Subcutaneous abdominal adipose tissue (tissue), 5 donors: ENCODE results near the gene NUMB.

Source experiments
- H3K27ac ChIP-seq: one replicate; pipeline ENCODE4 v1.7.0; 2013; ENCODE audit warnings: low read depth, mild to moderate bottlenecking, inconsistent platforms, low read length, moderate library complexity
- H3K27me3 ChIP-seq, 5 donors: one replicate each; pipeline ENCODE4 v1.7.0; 2013; ENCODE audit warnings: low read length in 5 of 5, inconsistent platforms in 1 of 5; ENCODE audit not compliant: control insufficient read depth in 5 of 5, insufficient read depth in 4 of 5
- H3K36me3 ChIP-seq, 5 donors: one replicate each; pipeline ENCODE4 v1.7.0; 2013; ENCODE audit warnings: low read length in 5 of 5; ENCODE audit not compliant: control insufficient read depth in 5 of 5, insufficient read depth in 5 of 5
- H3K4me1 ChIP-seq, 5 donors: one replicate each; pipeline ENCODE4 v1.7.0; 2013; ENCODE audit warnings: low read length in 5 of 5, mild to moderate bottlenecking in 3 of 5, moderate library complexity in 1 of 5; ENCODE audit not compliant: control insufficient read depth in 5 of 5, insufficient read depth in 5 of 5
- H3K4me3 ChIP-seq, 5 donors: one replicate each; pipeline ENCODE4 v1.7.0; 2013; ENCODE audit warnings: low read length in 5 of 5, low read depth in 1 of 5
- H3K9ac ChIP-seq, 5 donors: one replicate each; pipeline ENCODE4 v1.7.0; 2013; ENCODE audit warnings: low read length in 5 of 5, mild to moderate bottlenecking in 4 of 5, moderate library complexity in 3 of 5
- H3K9me3 ChIP-seq, 5 donors: one replicate each; pipeline ENCODE4 v1.7.0; 2013; ENCODE audit warnings: low read length in 5 of 5; ENCODE audit not compliant: control insufficient read depth in 5 of 5
- donor health status: healthy.
- donor health status: healthy.
- donor health status: healthy.
- donor health status: healthy.
- donor health status: healthy.

NUMB gene

GRCh38 chr14:73342670-73343069 lies 115.7 kb downstream of the NUMB start:
- Histone ChIP-seq H3K27ac (no peak overlapping the region), H3K9me3 (no peaks in the 10 kb centered on the region), H3K27me3 (no peaks in the 10 kb centered on the region), H3K4me3 (no peak overlapping the region), H3K4me1 (peaks cover 0 to 7% (median 0%) of the 10 kb centered on the region in 5 donors), H3K36me3 (peaks cover 0 to 2% (median 0%) of the 10 kb centered on the region in 5 donors), H3K9ac (no peak overlapping the region)

GRCh38 chr14:73339846-73340595 lies 118.3 kb downstream of the NUMB start:
- H3K9ac ChIP-seq, result no peak overlapping the region
- H3K4me3 ChIP-seq, result no peak overlapping the region
- peaks cover 0 to 2% (median 0%) of the 10 kb centered on the region in 5 donors for H3K36me3 ChIP-seq
- H3K9me3 ChIP-seq, result no peaks in the 10 kb centered on the region
- no peaks in the 10 kb centered on the region for H3K27me3 ChIP-seq
- no peak overlapping the region for H3K27ac ChIP-seq
- H3K4me1 ChIP-seq, result peaks cover 0 to 7% (median 0%) of the 10 kb centered on the region in 5 donors

- H3K9ac ChIP-seq, result no peak overlapping the region
- H3K9me3 ChIP-seq, result no peaks in the 10 kb centered on the region
- peaks cover 0 to 2% (median 0%) of the 10 kb centered on the region in 5 donors for H3K36me3 ChIP-seq
- no peak overlapping the region for H3K27ac ChIP-seq
- H3K4me3 ChIP-seq, result no peak overlapping the region
- no peaks in the 10 kb centered on the region for H3K27me3 ChIP-seq
- H3K4me1 ChIP-seq, result peaks cover 0 to 5% (median 0%) of the 10 kb centered on the region in 5 donors
Observed at GRCh38 chr14:73339206-73339605, 119.1 kb downstream of the NUMB start.

GRCh38 chr14:73338551-73338950 lies 119.8 kb downstream of the NUMB start:
- H3K4me3 ChIP-seq, result no peak overlapping the region
- H3K27ac ChIP-seq, result no peak overlapping the region
- no peaks in the 10 kb centered on the region for H3K9me3 ChIP-seq
- no peak overlapping the region for H3K9ac ChIP-seq
- H3K27me3 ChIP-seq, result no peaks in the 10 kb centered on the region
- peaks cover 0 to 2% (median 0%) of the 10 kb centered on the region in 5 donors for H3K36me3 ChIP-seq
- peaks cover 0 to 5% (median 0%) of the 10 kb centered on the region in 5 donors for H3K4me1 ChIP-seq

- no peak overlapping the region for H3K4me3 ChIP-seq
- no peak overlapping the region for H3K9ac ChIP-seq
- H3K9me3 ChIP-seq, result no peaks in the 10 kb centered on the region
- peaks cover 0 to 4% (median 0%) of the 10 kb centered on the region in 5 donors for H3K36me3 ChIP-seq
- H3K4me1 ChIP-seq, result no peaks in the 10 kb centered on the region
- H3K27me3 ChIP-seq, result no peaks in the 10 kb centered on the region
- H3K27ac ChIP-seq, result no peak overlapping the region
Observed at GRCh38 chr14:73333031-73333430, 125.3 kb downstream of the NUMB start.

GRCh38 chr14:73325630-73326299 lies 132.6 kb downstream of the NUMB start:
- peaks cover 0 to 12% (median 7%) of the 10 kb centered on the region in 5 donors for H3K36me3 ChIP-seq
- H3K9me3 ChIP-seq, result no peaks in the 10 kb centered on the region
- H3K27ac ChIP-seq, result no peak overlapping the region
- H3K4me1 ChIP-seq, result no peaks in the 10 kb centered on the region
- H3K27me3 ChIP-seq, result no peaks in the 10 kb centered on the region
- no peak overlapping the region for H3K4me3 ChIP-seq
- H3K9ac ChIP-seq, result no peak overlapping the region

GRCh38 chr14:73325063-73325462 lies 133.3 kb downstream of the NUMB start:
- H3K4me1 ChIP-seq, result no peaks in the 10 kb centered on the region
- H3K27me3 ChIP-seq, result no peaks in the 10 kb centered on the region
- no peak overlapping the region for H3K9ac ChIP-seq
- no peak overlapping the region for H3K27ac ChIP-seq
- H3K36me3 ChIP-seq, result peaks cover 0 to 12% (median 7%) of the 10 kb centered on the region in 5 donors
- no peak overlapping the region for H3K4me3 ChIP-seq
- H3K9me3 ChIP-seq, result no peaks in the 10 kb centered on the region

GRCh38 chr14:73324533-73324932 lies 133.8 kb downstream of the NUMB start:
- Histone ChIP-seq H3K9ac (no peak overlapping the region), H3K36me3 (peaks cover 0 to 12% (median 7%) of the 10 kb centered on the region in 5 donors), H3K4me3 (no peak overlapping the region), H3K27ac (no peak overlapping the region), H3K27me3 (no peaks in the 10 kb centered on the region), H3K4me1 (no peaks in the 10 kb centered on the region), H3K9me3 (no peaks in the 10 kb centered on the region)

- Histone ChIP-seq H3K4me3 (no peak overlapping the region), H3K27ac (no peak overlapping the region), H3K9me3 (no peaks in the 10 kb centered on the region), H3K27me3 (no peaks in the 10 kb centered on the region), H3K4me1 (no peaks in the 10 kb centered on the region), H3K36me3 (peaks cover 0 to 7% (median 7%) of the 10 kb centered on the region in 5 donors), H3K9ac (no peak overlapping the region)
Observed at GRCh38 chr14:73323896-73324399, 134.4 kb downstream of the NUMB start.

- Histone ChIP-seq H3K27ac (no peak overlapping the region), H3K27me3 (no peaks in the 10 kb centered on the region), H3K4me1 (peaks cover 0 to 9% (median 0%) of the 10 kb centered on the region in 5 donors), H3K9ac (no peak overlapping the region), H3K36me3 (no peaks in the 10 kb centered on the region), H3K9me3 (no peaks in the 10 kb centered on the region), H3K4me3 (no peak overlapping the region)
Observed at GRCh38 chr14:73313151-73313550, 145.2 kb downstream of the NUMB start.
